Ishikawa (cell line): ENCODE data around the gene ZNF441.

Experiments used
- CEBPB ChIP-seq: IDR thresholded peaks from 2 replicates; pipeline ENCODE4 v1.6.1; 2012
- CREB1 ChIP-seq: IDR thresholded peaks from 2 replicates; pipeline ENCODE4 v1.6.1; 2012; ENCODE audit warnings: low read depth
- EP300 ChIP-seq: IDR thresholded peaks from 2 replicates; pipeline ENCODE4 v1.6.1; 2012; ENCODE audit warnings: borderline replicate concordance
- FOXM1 ChIP-seq: IDR thresholded peaks from 2 replicates; pipeline ENCODE4 v1.6.1; 2012; ENCODE audit warnings: low read depth, borderline replicate concordance
- MAX ChIP-seq: IDR thresholded peaks from 2 replicates; pipeline ENCODE4 v1.6.1; 2012
- NFIC ChIP-seq: IDR thresholded peaks from 2 replicates; pipeline ENCODE4 v1.6.1; 2012
- RAD21 ChIP-seq: IDR thresholded peaks from 2 replicates; pipeline ENCODE4 v1.6.1; 2012; ENCODE audit warnings: low read depth
- REST ChIP-seq: IDR thresholded peaks from 2 replicates; pipeline ENCODE4 v1.6.1; 2012; ENCODE audit warnings: low read depth, mild to moderate bottlenecking
- TAF1 ChIP-seq: IDR thresholded peaks from 2 replicates; pipeline ENCODE4 v1.6.1; 2012; ENCODE audit warnings: low read depth, mild to moderate bottlenecking
- TCF12 ChIP-seq: IDR thresholded peaks from 2 replicates; pipeline ENCODE4 v1.6.1; 2012; ENCODE audit warnings: low read depth
- TEAD4 ChIP-seq: IDR thresholded peaks from 2 replicates; pipeline ENCODE4 v1.6.1; 2012

GRCh38 chr19:11781295-11782057 is 14.7 kb downstream of the ZNF441 start:
- no peak for TF ChIP-seq TEAD4
- no peak for TF ChIP-seq NFIC
- TF ChIP-seq TAF1: no peak
- TF ChIP-seq REST: no peak
- TF ChIP-seq EP300: no peak
- no peak for TF ChIP-seq RAD21
- no peak for TF ChIP-seq CREB1
- no peak for TF ChIP-seq MAX
- TF ChIP-seq FOXM1: no peak
- TF ChIP-seq TCF12: no peak
- TF ChIP-seq CEBPB: no peak
